ENCODE data around the gene KCNH3.
"Not testable (repeated sequence)": the region's sequence is repeated elsewhere in the genome, so short reads cannot be mapped to it uniquely, and the experiment has no call there.

The KCNH3 gene

DNA sequence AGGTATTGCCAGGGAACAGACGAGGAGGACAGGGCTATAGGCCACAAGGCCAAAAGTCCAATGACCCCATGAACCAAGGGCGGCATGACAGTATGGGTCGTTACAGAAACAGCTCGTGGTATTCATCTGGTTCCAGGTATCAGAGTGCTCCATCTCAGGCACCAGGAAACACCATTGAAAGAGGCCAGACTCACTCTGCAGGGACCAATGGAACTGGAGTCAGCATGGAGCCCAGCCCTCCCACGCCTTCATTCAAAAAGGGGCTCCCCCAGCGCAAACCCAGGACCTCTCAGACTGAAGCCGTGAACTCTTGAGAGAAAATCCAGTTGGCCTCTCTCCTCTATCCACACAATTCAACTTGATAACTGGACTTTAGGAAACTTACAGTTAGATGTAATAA, 12.9 kb upstream of the KCNH3 start:
- no peak for DNase-seq (ENCODE audit: low read depth in 2 of 2)

DNA sequence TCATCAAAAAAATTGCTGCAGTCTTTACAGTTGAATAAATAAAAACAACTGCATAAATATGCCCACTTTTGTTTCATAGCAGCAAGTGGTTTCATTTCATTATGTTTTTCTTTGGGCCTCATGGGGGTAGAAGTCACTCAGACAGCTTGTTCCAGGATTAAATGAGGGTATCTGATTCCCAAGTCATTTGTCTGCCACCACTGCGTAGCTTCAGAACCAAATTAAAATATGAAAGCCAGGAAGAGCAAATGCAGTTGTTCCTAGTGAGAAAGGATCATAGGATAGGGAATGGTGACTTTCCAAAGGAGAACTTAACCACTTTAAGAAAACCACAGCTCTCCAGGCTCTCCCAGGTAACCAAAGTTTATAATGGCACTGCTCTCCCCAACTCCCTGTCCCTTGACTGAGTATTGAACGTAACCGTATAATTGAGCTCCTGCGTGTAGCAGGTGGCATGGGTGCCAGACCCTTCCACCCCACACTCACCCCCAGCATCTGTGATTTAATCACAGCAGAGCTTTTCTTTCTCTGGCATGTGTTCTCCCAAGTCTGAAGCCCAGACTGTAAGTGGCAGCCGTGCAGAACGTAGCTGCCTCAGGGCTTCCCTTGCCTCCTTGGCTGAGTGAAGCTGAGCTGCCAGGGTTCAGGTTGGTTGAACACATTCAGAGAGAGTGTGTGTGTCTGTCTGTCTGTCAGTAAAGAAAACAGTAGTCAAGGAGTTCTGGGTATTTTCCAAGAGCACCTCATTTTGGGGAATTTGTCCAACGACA, 11.3 kb upstream of the KCNH3 start:
- DNase-seq (ENCODE audit: low read depth in 2 of 2) = no peak

DNA sequence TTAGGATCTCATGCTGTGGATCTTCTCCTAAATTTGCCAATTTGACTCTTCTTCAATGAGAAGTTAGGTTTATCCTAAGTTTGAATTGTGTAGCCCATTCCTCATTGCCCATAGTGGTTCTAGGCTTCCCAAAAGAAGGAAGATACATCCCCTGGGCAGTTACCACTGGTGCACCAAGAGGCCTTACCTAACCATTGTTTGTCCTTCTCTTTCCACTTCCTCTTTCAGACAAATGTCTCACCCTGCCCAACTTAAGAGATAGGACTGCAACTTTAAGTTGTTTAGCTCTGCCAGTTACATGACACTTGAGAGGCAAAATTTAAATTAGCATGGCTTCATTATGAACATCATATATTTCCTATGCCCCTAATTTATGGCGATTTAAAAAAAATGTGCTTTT, 9.4 kb upstream of the KCNH3 start:
- DNase-seq (ENCODE audit: low read depth in 2 of 2) = no peak

DNA sequence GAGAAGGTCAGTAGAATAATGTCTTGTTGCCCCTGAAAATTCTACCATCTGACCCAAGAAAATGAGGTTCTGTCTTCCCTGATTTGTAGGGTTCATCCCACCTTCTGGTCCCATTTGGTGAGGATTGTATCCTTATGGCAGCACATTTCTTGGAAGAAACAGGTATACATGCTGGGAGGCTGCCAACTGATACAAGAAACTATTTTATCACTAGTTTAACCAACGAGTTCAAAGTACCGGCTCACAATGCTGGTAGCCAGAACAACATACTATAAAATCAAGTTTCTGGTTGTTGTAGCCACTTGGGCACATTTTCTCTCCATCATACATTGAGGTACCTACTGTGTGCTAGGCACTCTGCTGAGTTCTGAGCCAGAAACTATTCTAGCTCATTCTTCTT, 7.1 kb upstream of the KCNH3 start:
- DNase-seq (ENCODE audit: low read depth in 2 of 2) = no peak

DNA sequence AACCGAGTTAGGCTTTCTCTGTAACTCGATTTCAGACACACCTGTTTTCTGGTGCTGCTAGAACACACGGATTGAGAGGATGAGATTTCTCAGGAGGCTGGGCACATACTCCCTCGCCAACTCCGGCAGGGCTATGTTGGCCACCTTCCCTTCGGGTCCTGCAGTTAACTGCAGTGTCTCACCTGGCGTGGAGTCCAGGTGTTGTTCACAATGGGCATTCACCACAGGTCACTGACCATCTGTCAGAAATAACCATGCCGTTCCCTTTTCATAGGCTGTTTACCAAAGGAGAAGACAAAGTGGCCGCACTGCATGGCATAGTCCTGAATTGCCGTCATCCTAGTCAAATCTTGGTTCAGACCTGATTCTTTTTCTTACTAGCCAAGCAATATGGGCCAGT, 5.5 kb upstream of the KCNH3 start:
- no peak for DNase-seq (ENCODE audit: low read depth in 2 of 2)

DNA sequence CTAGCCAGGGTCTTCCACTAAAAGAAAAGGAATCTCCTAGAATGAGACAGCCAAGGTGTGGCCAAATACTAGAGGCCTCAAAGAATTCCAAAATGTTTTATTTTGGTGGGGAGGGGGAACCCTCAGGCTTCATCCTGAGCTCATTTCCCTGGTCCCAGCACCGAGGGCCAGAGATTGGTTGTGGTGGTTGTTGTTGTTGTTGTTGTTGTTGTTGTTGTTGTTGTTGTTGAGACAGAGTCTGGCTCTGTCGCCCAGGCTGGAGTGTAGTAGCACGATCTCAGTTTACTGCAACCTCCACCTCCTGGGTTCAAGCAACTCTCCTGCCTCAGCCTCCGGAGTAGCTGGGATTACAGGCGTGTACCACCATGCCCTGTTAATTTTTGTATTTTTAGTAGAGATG, 4.7 kb upstream of the KCNH3 start:
- DNase-seq (ENCODE audit: low read depth in 2 of 2) = not testable (repeated sequence)

DNA sequence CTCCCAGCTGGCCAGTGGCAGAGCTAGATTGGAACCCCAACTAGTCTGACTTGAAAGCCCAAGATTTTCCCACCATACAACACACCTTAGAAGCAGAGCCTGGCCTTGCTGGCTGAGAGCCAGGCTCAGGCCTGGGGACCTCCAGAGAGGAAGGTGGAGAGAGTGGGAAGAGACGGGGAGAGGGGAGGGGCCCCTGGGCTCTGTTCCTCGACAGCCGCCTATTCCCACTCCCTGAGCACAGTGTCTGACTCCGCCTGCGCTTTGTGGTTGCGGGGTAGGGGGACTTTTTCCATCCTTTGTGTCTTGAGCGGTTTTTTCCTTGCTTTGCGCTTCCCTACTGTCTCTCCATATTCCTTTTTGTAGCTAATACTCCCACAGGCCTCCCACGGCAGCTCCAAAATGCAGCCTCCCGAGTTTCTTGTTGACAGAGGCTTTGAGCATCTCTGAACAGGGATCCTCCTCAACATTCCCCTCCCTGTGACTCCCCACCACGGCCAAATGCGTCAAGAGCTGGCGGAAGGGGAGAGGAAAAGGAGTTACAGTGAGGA, 4.0 kb upstream of the KCNH3 start:
- DNase-seq (ENCODE audit: low read depth in 2 of 2) = no peak

DNA sequence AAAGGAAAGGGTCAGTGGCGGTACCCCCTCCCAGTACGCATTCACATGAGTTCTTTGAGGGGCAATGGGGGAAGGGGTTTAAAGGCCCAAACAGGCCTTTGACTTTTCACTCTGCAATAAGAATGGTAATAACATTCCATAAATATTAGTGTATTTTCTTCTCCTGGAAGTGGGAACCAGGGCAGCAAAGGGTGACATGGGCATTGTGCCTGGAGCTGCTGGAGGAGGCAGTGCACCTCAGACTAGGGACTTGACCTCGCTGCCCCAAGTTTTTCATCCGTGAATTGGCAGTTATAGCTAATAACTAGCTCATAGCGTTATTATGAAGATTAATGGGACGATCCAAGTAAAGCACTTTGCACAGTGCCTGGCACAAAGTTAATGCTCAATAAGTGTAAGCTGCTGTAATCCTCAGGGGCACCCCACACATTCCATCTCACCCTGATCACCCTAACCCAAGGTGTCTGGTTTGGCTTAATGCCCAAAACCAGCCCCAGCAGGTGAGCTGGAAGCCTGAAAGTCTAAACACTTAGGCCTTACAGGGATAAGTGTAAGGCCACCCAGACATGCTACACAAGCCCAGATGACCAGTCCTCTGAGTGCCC, 2.8 kb upstream of the KCNH3 start:
- DNase-seq (ENCODE audit: low read depth in 2 of 2) = no peak

DNA sequence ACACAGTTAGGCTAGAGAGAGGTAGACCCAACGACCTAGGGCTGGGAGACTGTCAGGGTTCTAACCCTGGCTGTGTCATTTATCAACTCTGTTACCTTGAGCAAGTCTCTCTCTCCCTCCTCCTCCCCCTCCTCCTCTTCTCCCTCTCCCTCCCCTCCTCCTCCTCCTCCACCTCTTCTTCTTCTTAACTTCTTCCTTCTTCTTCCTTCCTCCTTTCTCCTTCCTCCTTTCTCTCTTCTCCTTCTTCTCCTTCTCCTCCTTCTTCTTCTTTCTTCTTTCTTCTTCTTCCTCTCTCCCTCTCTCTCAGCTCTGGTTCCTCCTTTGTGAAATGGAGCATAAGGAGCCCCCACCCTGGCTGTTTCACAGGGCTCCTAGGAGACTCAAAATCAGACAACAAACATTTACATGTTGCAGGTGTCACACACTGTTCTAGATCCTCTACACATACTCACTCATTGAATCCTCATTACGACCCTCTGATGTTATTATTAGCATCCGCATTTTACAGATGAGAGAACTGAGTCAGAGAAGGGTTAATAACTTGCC, 2.2 kb upstream of the KCNH3 start:
- no peak for DNase-seq (ENCODE audit: low read depth in 2 of 2)

DNA sequence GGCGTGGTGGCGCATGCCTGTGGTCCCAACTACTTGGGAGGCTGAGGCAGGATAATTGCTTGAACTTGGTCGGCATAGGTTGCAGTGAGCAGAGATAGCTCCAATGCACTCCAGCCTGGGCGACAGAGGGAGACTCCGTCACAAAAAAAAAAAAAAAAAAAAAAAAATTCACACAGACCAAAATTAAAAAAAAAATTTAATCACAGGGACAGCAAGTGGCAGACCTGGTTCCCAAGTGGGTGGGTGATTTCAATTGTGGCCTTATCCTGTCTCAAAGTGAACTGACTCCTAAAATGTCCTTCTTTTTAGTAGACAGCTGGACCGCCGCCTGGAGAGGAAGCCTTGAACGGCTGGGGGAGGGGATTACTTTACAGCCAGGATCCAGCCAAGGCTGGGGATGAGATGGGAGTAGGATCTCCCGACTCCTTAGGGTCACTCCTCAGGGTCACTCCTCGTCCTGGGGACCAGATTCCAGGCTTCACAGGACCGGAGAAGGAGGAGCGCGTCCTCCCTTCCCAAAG, 1.5 kb upstream of the KCNH3 start:
- DNase-seq (ENCODE audit: low read depth in 2 of 2) = no peak

DNA sequence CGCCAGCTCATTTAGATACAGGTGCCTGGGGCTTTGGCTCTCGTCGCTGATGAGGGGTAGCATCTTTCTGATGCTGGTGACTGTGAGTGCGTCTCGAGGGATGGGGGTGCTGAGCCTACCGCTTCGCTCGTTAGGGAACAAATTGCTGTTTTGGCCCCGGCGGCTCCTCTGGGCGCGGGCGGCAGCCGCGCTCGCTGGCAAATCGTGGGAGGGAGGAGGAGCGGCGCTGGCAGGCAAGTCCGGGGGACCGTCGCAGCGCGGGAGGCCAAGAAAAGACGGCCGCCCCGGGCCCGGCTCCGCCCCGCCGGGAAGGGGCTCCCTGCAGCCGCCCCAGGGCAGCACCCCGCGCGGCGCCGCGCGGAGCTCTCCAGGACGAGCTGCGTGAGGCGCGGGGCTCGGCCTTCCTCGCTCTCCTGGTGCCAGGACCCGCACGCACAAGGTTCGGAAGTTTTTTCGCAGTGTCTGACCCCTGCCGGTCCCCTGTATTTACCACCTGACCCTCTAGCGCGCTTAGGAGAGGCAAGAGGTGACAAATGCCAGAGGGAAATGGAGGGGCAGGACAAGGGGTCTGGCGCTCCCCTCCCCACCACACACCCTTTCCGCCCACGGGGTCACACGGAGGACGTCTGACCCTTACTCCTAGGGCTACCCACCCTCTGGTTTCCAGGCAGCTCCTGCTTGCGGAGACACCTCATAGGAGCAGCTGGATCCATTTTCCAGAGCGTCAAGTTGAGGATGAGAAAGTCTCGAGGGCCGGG, 899 bp upstream of the KCNH3 start:
- no peak for DNase-seq (ENCODE audit: low read depth in 2 of 2)

DNA sequence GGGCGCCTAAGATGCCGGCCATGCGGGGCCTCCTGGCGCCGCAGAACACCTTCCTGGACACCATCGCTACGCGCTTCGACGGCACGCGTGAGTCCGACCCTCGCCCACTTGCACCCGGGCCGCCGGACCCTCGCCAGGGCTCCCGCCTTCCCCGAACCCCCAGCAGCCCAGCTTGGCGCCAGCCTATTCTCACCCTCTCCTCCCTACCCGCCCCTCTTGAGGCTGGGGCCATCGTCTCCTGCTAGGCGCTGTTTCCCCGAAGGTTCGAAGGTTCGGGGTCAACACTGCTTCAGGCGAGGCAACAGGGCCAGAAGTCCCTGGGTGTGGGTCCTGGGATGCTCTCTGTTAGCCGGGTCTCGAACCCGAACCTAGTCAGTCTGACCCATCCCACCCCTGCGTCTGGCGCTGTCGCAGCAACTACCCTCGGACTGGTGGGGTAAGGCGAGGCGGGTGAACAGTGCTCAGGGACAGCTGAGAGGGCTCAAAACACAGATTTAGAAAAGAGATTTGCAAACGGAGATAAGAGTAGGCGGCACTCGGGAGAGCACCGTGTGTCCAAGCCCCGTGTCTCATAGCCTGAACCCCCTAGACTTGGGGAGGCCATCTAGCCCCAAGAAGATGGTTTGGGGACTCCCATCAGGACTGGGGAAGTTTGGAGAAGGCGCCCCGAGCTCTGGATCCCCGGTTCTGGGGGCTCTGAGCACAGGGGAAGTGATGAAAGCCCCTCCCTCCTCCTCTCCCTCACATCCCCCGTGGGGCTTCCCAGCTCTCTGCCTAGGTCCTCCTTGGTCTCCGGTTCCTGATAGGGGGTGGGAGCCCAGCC, 787 bp downstream of the KCNH3 start:
- no peak for DNase-seq (ENCODE audit: low read depth in 2 of 2)

DNA sequence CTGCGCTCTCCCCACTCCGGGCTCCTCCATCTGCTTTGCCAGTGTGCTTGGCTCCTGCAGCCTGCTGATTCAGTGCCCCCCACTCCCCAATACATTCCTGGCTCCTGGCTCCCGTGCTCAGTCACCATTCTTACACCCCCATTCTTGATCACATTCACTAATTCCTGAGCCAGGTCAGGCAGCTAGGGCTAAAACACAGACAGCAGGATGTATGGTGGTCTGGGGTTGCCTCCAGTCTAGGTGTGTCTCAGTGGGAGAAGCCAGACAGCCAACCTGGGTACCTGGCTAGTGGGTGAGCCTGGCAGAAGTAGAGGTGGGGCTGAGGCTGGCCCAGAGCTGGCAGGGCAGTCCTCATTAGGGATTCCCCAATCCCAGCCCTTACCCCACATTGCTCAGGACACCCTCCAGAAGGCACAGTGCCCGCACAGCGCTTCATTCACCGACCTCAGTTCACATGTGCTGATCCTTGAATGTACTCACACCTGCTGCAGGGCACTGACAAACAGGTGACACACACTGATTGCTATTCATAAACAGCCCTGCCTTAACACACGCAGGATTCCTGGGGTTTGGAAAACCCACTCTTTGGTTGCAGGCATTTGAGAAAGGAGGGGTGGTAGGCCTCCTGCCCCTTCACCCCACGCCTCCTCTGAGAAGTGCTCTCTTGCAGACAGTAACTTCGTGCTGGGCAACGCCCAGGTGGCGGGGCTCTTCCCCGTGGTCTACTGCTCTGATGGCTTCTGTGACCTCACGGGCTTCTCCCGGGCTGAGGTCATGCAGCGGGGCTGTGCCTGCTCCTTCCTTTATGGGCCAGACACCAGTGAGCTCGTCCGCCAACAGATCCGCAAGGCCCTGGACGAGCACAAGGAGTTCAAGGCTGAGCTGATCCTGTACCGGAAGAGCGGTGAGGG, 1.7 kb downstream of the KCNH3 start:
- DNase-seq (ENCODE audit: low read depth in 2 of 2) = no peak

DNA sequence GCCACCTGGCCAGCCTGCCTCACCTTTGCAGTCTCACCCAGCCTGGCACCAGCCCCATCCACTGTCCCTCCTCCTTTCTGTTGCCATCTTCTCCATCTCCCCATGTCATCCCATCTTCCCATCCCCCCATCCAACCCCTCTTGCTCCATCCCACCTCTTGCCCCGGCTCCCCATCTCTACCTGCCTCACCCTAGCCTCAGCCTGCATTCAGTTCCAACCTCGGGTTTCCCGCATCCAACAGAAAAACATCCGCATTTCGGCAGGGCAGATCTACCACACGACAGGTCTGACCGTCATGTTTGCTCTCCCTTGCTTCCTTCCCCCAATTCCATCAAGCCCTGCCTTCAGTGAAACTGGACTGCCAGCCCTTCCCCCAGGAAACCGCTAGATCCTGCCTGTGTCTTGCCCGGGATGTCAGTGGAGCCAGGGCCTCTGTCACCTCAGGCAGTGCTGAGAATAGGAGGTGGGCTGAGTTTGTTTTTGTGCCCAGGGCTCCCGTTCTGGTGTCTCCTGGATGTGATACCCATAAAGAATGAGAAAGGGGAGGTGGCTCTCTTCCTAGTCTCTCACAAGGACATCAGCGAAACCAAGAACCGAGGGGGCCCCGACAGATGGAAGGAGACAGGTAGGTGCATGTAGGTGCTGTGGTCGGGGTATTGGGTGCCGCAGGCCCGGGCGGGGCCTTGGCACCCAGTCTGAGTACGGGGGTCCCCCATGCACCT, 2.5 kb downstream of the KCNH3 start:
- no peak for DNase-seq (ENCODE audit: low read depth in 2 of 2)

DNA sequence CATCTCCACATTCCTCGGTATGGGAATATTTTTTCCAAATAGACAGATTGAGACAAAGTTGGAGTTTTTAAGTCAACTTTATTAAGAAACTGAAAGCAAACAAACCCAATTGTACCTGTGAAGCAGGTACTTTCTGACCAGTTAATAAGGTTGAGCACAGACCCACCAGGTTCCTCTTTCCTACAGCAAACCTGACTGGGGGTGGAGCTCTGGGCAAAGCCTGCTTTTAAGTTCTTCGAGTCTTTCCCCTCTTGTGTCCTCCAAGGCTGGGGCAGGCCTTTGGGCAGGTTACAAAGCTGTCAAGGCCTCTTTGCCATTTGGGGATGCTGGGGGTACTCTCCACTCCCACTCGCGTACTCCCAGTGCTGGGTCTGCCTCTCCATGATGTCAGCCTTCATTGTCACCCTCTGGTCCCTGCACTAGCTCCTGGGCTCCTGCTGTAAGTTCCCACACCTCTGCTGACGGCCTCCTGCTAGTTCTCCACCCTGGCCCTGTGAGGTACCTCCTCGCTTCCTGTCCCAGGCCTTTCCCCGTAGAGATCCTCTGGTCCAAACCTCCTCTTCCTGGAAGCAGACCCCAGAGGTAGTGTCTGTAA, 3.2 kb downstream of the KCNH3 start:
- DNase-seq (ENCODE audit: low read depth in 2 of 2) = no peak

DNA sequence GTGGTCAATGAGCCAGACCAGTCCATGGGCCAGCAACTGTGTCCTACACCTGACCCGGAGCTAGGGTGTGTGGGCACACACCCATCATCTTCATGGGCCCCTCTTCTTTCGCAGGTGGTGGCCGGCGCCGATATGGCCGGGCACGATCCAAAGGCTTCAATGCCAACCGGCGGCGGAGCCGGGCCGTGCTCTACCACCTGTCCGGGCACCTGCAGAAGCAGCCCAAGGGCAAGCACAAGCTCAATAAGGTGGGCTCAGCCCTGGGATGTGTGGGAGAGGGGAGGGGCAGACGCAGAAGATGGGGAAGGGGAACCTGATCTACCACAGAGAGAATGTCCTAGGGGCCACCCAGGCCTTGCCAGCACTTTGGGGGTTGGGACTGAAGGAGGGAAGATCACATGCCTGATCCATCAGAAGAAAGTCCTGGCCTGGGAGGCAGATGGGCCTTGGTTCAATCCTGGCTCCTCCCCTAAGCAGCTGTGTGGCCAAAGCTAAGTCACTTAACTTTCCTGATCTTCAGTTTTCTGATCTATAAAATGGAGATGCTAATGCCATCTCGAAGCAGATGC, 3.8 kb downstream of the KCNH3 start:
- DNase-seq (ENCODE audit: low read depth in 2 of 2) = no peak

DNA sequence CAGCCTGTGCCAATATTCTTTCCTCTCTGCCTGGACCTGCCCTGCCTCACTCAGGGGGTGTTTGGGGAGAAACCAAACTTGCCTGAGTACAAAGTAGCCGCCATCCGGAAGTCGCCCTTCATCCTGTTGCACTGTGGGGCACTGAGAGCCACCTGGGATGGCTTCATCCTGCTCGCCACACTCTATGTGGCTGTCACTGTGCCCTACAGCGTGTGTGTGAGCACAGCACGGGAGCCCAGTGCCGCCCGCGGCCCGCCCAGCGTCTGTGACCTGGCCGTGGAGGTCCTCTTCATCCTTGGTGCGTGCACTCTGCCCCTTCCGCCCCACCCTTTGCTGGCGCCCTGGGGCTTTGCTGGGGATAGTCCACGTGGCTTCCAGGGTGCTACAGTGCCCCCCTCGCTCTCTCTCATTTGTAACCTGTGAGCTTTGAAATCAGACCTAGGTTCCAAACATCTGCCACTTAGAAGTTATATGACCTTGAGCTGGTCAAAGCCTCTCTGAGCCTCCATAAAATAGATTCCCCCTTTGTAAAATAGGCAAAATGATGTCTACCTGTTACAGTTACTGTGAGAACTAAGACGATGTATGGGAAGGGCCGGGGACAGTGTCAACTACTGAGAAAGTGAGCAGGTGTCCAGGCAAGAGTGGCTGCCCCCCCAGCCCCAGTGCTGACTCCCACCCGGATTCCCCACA, 4.5 kb downstream of the KCNH3 start:
- no peak for DNase-seq (ENCODE audit: low read depth in 2 of 2)
